Uterus (tissue), 2 donors: ENCODE results near the gene KIF1A.

ENCODE experiments used
- POLR2A ChIP-seq, 2 donors: fragments of 450-650 bp; IDR thresholded peaks; one replicate each; pipeline ENCODE4 v1.6.1; 2016; ENCODE audit warnings: antibody characterized with exemption in 2 of 2, mild to moderate bottlenecking in 1 of 2, moderate library complexity in 1 of 2
- TF ChIP-seq, protein P1 (sequence below), 4 experiments: fragments of 200-600 bp in 2 of 4; fragments of 450-650 bp in 2 of 4; sonication (generic) in 2 of 4; IDR thresholded peaks; one replicate each; pipeline ENCODE4 v1.5.1; 2016 to 2019; ENCODE audit warnings: antibody characterized with exemption in 4 of 4, mild to moderate bottlenecking in 2 of 4, moderate library complexity in 1 of 4

DNA sequence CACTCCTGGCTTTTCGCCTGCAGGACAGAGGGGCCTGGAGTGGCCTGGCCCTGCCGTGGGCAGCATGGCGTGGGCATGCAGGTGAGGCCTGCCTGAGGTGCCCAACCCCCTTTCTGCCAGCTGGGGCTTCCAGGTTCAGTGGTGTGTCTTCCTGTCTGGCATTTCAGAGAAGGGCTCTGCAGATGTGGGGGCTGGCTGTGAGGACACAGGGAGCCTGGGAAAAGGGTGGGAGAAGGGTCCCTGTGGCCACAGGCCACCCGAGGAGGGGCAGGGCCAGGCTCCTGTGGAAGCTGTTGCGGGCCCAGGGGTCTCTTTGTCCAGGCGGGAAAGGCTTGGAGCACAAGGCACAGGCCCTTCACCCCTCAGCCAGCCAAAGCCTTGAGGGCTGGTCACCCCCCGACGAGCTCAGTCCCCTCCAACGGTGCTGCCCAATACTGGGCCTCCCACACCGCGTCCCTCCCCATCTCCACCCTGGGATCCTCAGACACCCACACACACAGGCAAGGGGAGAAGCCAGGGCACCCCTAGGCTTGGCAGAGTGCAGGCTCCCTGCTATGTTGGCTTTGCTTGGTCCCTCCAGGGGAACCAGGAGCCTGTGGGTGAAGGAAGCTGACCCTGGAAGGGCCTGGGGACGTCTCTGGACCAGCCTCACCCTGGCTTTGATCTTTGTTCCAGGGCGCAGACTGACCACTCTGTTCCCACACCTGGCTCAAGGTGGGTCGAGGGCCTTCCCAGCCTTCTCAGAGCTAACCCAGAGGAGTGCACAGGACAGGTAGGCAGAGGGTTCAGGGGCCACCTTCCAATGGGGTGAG, 132.1 kb downstream of the KIF1A start:
- TF ChIP-seq, protein P1, sequence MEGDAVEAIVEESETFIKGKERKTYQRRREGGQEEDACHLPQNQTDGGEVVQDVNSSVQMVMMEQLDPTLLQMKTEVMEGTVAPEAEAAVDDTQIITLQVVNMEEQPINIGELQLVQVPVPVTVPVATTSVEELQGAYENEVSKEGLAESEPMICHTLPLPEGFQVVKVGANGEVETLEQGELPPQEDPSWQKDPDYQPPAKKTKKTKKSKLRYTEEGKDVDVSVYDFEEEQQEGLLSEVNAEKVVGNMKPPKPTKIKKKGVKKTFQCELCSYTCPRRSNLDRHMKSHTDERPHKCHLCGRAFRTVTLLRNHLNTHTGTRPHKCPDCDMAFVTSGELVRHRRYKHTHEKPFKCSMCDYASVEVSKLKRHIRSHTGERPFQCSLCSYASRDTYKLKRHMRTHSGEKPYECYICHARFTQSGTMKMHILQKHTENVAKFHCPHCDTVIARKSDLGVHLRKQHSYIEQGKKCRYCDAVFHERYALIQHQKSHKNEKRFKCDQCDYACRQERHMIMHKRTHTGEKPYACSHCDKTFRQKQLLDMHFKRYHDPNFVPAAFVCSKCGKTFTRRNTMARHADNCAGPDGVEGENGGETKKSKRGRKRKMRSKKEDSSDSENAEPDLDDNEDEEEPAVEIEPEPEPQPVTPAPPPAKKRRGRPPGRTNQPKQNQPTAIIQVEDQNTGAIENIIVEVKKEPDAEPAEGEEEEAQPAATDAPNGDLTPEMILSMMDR (IDR thresholded peaks at IDR 0.05), result no peak
- no peak for TF ChIP-seq POLR2A (IDR thresholded peaks at IDR 0.05)
